ENCODE measurements around the gene NME9.

NME9 gene

GRCh38 chr3:138331143-138331894 is 1.7 kb upstream of the NME9 start:
- no peak for DNase-seq

GRCh38 chr3:138329984-138330293 is 288 bp upstream of the NME9 start:
- no peak for DNase-seq

- no peak for DNase-seq
Measured at GRCh38 chr3:138328341-138328740, 1.3 kb downstream of the NME9 start.

GRCh38 chr3:138327831-138328230 is 1.8 kb downstream of the NME9 start:
- DNase-seq, result no peak

GRCh38 chr3:138326866-138327595 is 2.6 kb downstream of the NME9 start:
- no peak for DNase-seq

GRCh38 chr3:138325990-138326389 is 3.7 kb downstream of the NME9 start:
- DNase-seq, result no peak

GRCh38 chr3:138323971-138324370 is 5.7 kb downstream of the NME9 start:
- no peak for DNase-seq

DNA sequence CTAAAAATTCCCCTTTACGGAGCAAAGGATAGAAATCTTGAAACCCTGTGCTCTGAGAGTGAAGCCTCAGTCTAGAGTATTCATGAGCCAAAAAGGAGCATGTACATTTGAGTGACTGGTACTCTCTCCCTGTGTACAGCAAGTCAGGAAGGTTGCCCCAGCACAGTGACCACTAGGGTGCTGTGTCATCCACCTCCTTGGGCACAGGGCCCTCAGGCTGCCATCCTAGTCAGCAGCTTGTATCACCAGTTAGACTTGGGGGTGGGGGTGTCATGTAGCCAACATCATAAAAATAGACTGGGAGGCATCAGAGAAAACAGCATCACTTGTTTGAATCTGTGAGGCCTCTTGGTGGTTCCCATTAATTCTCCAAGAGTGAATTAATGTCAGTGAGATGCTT is 12.0 kb downstream of the NME9 start:
- DNase-seq, result no peak

DNA sequence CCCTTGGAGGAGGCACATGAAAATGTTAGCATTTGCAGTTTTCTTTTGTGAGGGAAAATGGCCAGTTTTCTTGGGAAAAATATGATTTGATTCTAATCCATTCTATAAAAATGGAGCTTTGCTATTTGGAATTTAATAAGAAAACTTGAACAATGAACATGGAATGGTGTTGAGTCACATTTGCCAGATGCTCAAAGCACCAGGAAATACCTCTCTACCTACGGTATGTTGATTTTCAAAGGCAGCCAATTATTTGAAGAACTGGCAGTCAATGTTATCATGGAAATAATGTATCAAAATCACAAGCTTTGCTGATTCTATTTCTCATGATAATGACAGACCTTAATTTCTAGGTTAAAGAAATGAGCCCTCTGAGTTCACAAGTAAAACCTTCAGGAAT is 14.9 kb downstream of the NME9 start:
- DNase-seq, result no peak

DNA sequence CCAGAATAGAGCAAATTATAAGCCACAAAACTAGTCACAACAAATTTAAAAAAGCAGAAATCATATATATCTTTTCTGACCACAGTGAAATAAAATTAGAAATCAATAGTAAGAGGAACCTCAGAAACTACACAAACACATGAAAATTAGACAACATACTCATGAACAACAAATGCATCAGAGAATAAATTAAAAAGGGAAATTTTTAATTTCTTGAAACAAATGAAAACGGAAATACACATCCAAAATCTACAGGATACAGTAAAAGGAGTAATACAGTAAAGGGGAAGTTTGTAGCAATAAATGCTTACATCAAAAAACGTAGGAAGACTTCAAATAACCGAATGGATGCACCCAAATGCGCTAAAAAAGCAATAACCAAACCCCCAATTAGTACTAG is 19.2 kb downstream of the NME9 start:
- no peak for DNase-seq

- DNase-seq, result no peak
Measured at GRCh38 chr3:138308783-138309182, 20.9 kb downstream of the NME9 start.

- DNase-seq, result no peak
Measured at GRCh38 chr3:138307899-138308298, 21.8 kb downstream of the NME9 start.

- no peak for DNase-seq
Measured at GRCh38 chr3:138303474-138303873, 26.2 kb downstream of the NME9 start.

DNA sequence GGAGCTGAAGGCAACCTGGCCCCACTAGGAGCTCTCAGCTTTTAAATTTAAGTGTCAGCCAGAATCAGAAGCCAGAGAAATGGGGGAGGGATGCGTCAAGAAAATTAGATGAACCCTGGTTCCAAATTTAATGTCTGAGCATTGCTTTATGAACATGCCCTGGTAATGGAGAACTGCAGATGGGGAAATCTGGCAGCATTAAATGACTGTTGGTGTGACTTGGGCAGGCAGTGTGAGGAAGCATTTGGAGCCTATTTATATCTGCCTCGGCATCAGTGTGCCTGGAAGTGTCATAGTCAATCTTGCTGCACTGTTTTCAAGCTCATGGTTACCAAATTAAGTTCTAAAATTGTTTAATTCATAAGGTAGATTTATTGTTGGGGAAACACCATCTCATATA is 29.0 kb downstream of the NME9 start:
- DNase-seq, result no peak

GRCh38 chr3:138297876-138298275 is 31.8 kb downstream of the NME9 start:
- no peak for DNase-seq

DNA sequence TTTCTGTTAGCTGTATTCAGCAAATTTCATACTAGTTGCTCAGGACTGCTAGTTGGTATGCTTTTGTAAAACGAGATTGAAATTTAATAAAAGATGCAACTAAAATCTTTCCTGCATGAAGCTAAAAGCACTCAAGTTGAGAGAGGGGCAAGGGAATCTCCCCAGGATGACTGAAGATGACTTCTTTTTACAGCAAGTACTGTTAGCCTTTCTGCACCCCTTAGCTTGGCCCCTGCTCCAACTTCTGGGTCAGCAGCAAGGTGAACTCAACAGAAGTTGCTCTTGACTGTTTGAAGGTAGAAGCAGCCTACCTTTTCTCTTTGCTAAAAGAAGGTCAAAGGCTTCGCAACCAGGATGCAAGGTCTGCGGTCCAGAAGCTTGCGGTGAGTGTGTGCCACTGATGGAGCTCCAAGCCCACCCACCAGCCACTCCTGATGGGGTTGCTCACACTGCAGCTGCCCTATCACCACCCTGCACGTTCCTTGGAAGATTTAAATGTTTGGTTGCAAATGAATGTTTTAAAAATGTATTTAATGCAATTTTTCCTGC is 32.5 kb downstream of the NME9 start:
- DNase-seq, result peak; percentile 34

DNA sequence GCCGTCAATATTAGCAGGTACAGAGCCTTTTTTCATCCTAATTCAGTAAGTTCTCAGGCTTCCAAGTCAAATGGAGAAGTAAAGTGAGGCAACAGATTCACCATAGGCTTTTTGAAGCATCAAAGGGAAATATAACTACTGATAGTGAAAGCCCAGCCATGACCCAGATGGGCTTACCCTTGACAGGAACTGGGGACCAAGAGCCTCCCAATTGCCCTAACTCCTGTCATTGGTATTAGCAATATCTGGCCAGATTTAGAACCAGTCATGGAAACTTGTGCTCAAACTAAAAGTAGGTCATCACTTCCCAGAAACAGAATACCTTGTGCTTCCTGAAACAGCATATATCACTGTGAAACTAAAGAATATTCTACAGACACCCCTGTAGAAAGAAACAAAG is 33.0 kb downstream of the NME9 start:
- peak; percentile 45 for DNase-seq

DNA sequence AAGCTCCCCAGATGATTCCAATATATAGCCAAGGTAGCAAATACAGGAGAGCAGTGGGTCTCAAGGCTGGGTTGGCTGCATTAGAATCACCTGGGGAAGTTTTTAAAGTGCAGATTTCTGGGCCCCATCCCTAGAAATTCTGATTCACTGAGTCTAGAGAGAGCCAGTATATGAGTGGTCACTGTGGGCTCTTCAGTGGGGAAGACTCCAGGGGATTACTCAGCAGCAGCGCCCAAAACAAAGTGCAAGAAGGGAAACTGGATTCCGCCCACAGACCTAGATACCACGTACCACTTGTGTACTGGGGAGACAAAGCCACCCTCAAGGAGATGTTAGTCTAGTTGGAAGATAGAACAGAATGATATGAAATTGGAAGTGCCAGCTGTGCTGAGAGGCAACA is 40.0 kb downstream of the NME9 start:
- DNase-seq, result no peak

DNA sequence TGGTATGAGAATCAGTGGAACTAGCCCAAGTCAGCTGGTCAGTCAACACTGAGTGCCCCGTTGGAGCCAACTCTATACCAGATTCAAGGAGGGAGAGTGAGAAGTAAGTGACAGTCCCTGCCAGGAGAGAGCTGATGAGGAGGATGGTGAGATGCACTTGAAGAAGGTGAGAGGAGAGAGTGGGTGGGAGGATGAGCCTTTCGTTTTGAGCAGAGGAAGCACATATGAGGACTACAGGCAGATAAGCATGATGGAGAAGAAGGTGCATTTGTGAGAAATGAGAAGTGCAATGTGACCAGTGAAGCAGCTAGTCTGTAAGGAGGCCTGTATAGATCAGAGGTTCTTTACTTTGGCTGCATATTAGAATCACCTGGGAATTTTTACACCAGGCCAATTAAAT is 40.4 kb downstream of the NME9 start:
- no peak for DNase-seq

- DNase-seq, result no peak
Measured at GRCh38 chr3:138284957-138285477, 44.6 kb downstream of the NME9 start.

DNA sequence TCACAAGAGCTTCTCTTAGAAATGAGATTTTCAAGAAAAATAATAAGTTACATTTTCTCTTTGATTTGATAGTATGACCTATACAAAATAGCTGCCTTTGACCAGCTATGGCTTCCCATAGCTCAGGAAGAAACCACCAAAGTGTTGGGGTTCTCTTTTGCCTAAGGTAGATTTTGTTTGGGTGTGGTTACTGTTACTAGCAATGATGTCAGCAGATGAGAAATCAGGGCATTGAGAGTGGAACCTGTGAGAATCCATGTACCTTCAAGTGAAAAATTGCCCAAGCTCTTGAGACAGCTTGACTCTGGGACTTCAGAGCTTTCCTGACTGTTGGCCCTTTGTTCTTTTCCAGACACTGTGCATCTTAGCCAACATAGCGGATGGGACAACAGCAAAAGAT is 45.6 kb downstream of the NME9 start:
- DNase-seq, result no peak

DNA sequence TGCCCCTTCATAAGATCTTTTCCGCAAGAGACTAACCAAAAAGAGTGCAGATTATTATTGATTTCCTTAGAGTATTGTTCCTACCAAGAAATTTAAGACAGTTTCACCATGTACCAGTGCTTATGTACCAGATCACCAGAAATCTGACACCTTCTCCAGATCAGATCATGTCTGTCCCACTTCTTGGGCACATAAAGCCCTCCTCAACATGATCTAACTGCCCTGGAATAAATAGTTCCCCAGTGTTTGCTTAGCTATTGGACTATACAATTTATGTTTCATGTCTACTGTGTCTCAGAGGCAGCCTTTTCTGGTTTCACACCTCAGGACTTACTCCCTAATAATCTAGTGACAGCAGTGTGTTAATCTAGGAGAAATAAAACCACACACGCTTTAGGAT is 46.8 kb downstream of the NME9 start:
- no peak for DNase-seq

GRCh38 chr3:138281561-138281960 is 48.1 kb downstream of the NME9 start:
- DNase-seq, result no peak

DNA sequence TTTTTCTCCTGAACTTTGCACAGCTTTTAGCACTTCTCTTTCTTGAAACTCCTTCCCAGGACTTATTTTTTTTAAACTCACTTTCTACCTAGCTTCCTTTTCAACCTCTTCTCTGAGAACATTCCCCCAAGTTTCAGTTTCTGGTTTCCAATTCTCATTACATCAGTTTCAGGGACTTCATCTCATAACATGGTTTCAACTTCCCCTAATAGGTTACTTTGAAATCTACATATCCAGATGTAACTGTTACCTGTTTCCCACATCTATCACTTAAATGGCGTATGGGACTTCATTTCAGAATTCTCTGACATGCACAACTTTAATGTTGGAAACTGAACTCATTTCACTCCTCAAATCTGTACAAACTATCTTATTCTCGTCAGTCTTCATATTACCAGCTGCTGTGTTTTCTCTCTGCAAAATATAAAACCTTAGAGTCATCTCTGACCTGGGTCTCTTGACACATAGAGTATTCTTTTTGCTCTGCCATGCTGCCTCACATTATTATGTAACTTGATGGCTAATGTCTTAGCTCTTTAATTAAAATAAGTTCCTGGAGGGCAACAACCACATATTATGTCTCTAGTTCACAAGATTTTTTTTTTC is 58.4 kb downstream of the NME9 start:
- DNase-seq, result no peak

All from stimulated activated CD8-positive, alpha-beta memory T cell treated with anti-CD3 and anti-CD28 coated beads, Interleukin-4, amount 100 ng/mL, for 48 hours (primary cell).